BLaER1 (cell line): ENCODE measurements around the gene JAK1.
"Not testable (repeated sequence)": the region's sequence is repeated elsewhere in the genome, so short reads cannot be mapped to it uniquely, and the experiment has no call there.

Experiments used
- H3K27ac ChIP-seq: shearing (Covaris generic); formaldehyde crosslinking; 2 replicates; pipeline ENCODE4 v1.8.1; 2022
- H3K27me3 ChIP-seq: shearing (Covaris generic); formaldehyde crosslinking; 2 replicates; pipeline ENCODE4 v1.8.1; 2022
- H3K36me3 ChIP-seq: shearing (Covaris generic); formaldehyde crosslinking; 2 replicates; pipeline ENCODE4 v1.8.1; 2022
- H3K4me1 ChIP-seq: shearing (Covaris generic); formaldehyde crosslinking; 2 replicates; pipeline ENCODE4 v1.8.1; 2022
- H3K4me2 ChIP-seq: shearing (Covaris generic); formaldehyde crosslinking; 2 replicates; pipeline ENCODE4 v1.8.1; 2022
- H3K4me3 ChIP-seq: shearing (Covaris generic); formaldehyde crosslinking; 2 replicates; pipeline ENCODE4 v1.8.1; 2022
- H3K9ac ChIP-seq: shearing (Covaris generic); formaldehyde crosslinking; 2 replicates; pipeline ENCODE4 v1.8.1; 2022
- H3K9me3 ChIP-seq: shearing (Covaris generic); formaldehyde crosslinking; 2 replicates; pipeline ENCODE4 v1.8.1; 2022
- H4K20me1 ChIP-seq: shearing (Covaris generic); formaldehyde crosslinking; 2 replicates; pipeline ENCODE4 v1.8.1; 2022
- Cebpa-rat ChIP-seq: shearing (Covaris generic); IDR thresholded peaks from 2 replicates; pipeline ENCODE4 v1.8.1; 2022

JAK1 gene

DNA sequence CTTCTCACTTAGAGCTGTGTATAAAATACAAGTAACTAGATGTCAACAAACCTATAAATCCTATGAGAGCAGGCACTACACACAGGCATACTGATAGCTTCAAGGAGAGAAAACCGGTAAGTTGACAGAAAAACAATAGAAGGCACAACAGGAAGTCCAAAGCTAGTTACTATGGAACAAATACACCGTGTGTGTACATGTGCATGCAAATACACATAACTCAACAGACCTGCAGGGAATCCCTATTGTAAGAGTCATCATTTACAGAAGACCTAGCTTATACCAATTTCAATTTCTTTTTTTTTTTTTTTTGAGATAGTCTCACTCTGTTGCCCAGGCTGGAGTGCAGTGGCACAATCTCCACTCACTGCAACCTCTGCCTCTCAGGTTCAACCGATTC is 26.3 kb downstream of the JAK1 start:
- Histone ChIP-seq H3K9ac (no peak overlapping the region), H3K4me1 (peaks cover 29% of the 10 kb centered on the region), H4K20me1 (peaks cover 86% of the 10 kb centered on the region), H3K36me3 (peaks cover 15% of the 10 kb centered on the region), H3K4me2 (no peak overlapping the region), H3K27me3 (no peaks in the 10 kb centered on the region), H3K27ac (no peak overlapping the region), H3K4me3 (no peak overlapping the region), H3K9me3 (peaks cover 14% of the 10 kb centered on the region)
- no peak for TF ChIP-seq Cebpa-rat

DNA sequence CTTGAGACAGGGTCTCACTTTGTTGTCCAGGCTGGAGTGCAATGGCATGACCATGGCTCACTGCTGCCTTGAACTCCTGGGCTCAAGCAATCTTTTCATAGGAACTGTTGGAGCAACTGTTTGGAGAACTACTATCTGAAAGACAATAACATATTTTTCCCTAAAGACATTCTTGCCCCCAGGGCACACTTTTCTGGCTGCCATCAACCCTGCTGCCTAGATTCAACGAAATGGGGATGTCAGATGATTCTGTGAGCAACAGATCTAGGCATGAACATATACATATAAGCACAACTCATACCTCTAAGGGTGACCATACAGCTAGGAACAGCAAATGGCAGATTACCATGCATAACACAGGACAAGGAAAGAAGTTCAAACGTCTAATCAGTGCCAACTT is 27.4 kb downstream of the JAK1 start:
- Histone ChIP-seq H4K20me1 (peaks cover 92% of the 10 kb centered on the region), H3K36me3 (peaks cover 12% of the 10 kb centered on the region; the same call in 1 of the 2 replicates), H3K9ac (no peak overlapping the region), H3K4me3 (no peak overlapping the region), H3K27me3 (no peaks in the 10 kb centered on the region), H3K4me1 (peaks cover 39% of the 10 kb centered on the region), H3K4me2 (no peak overlapping the region), H3K9me3 (peaks cover 11% of the 10 kb centered on the region), H3K27ac (no peak overlapping the region)
- TF ChIP-seq Cebpa-rat = no peak

DNA sequence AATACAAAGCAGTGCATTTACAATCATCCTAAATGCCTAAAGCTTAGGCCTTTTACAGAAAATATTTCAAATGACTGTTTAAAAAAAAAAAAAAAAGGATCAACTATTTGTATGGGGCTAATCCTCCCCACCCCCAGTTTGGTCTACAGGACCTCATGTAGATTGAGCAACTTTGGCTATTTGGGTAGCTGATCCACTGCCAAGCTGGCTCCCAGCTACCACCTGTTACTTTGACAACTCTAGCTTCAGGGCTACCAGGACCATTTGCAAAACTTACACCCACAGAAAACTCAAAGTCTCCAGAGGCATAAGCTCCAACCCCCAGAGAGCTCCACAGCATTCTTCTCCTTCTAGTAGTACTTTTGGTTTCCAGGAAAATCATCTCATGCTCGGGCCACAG is 29.4 kb downstream of the JAK1 start:
- peaks cover 12% of the 10 kb centered on the region; the same call in 1 of the 2 replicates for H3K36me3 ChIP-seq
- H3K4me3 ChIP-seq = no peak overlapping the region
- peaks cover 96% of the 10 kb centered on the region for H4K20me1 ChIP-seq
- no peak overlapping the region for H3K4me2 ChIP-seq
- H3K4me1 ChIP-seq = peaks cover 42% of the 10 kb centered on the region
- peaks cover 11% of the 10 kb centered on the region for H3K9me3 ChIP-seq
- no peak overlapping the region for H3K27ac ChIP-seq
- H3K9ac ChIP-seq = no peak overlapping the region
- H3K27me3 ChIP-seq = no peaks in the 10 kb centered on the region
- no peak for TF ChIP-seq Cebpa-rat

DNA sequence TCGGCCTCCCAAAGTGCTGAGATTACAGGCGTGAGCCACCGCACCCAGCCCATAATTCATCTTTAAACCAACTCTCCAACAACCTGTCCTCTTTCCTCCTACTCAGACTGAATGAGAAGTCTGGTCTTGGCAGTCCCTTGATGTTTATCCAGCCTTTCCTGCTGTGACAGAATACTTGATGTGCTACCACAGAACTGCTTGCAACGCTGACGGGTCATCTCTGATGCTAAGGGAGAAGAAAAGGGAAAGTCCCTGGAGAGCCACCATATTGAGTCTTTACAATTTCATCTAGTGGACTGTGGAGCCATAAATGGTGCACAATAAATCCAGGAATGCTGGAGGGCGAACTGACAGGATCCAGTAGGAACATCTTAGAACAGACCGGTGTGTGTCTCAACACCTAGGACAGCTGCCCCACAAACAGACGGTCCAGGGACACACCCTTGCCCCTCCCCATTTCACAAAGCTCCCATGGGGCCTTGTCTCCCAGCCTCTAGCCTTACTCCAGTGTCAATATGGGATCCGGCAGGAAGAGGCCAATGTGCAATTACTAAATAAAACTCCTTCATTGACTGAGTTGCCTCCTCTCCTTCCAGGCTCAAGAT is 30.7 kb downstream of the JAK1 start:
- peak overlapping the region; percentile 65; the same call in 1 of the 2 replicates for H3K4me2 ChIP-seq
- H3K36me3 ChIP-seq = peaks cover 16% of the 10 kb centered on the region
- H3K9ac ChIP-seq = no peak overlapping the region
- H3K4me1 ChIP-seq = peaks cover 37% of the 10 kb centered on the region
- peaks cover 14% of the 10 kb centered on the region for H3K9me3 ChIP-seq
- H3K27ac ChIP-seq = no peak overlapping the region
- no peak for TF ChIP-seq Cebpa-rat
- H3K4me3 ChIP-seq = no peak overlapping the region
- no peaks in the 10 kb centered on the region for H3K27me3 ChIP-seq
- H4K20me1 ChIP-seq = peaks cover 86% of the 10 kb centered on the region

DNA sequence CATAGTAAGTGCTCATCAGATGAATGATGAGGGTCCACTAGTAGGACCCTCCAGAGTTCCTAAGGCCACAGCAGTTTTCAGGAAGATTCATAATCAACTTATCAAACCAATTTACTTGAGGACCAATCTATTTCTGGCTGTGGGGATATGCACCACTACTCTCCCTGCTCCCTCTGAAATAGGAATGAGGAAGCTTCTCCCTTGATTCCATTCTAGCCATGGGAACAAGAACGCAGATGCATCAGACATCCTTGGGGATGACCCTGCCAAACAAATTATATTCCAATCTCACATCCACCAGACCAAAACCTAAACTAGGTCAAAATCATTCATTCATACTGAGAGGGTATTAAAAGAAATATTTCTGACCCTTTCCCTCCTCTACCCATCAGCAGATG is 31.5 kb downstream of the JAK1 start:
- no peak overlapping the region for H3K27ac ChIP-seq
- H3K4me2 ChIP-seq = peak overlapping the region; percentile 65
- TF ChIP-seq Cebpa-rat = no peak
- peaks cover 18% of the 10 kb centered on the region for H3K9me3 ChIP-seq
- no peaks in the 10 kb centered on the region for H3K27me3 ChIP-seq
- H3K36me3 ChIP-seq = peaks cover 16% of the 10 kb centered on the region
- no peak overlapping the region for H3K4me3 ChIP-seq
- H3K9ac ChIP-seq = no peak overlapping the region
- peaks cover 37% of the 10 kb centered on the region for H3K4me1 ChIP-seq
- H4K20me1 ChIP-seq = peaks cover 80% of the 10 kb centered on the region

DNA sequence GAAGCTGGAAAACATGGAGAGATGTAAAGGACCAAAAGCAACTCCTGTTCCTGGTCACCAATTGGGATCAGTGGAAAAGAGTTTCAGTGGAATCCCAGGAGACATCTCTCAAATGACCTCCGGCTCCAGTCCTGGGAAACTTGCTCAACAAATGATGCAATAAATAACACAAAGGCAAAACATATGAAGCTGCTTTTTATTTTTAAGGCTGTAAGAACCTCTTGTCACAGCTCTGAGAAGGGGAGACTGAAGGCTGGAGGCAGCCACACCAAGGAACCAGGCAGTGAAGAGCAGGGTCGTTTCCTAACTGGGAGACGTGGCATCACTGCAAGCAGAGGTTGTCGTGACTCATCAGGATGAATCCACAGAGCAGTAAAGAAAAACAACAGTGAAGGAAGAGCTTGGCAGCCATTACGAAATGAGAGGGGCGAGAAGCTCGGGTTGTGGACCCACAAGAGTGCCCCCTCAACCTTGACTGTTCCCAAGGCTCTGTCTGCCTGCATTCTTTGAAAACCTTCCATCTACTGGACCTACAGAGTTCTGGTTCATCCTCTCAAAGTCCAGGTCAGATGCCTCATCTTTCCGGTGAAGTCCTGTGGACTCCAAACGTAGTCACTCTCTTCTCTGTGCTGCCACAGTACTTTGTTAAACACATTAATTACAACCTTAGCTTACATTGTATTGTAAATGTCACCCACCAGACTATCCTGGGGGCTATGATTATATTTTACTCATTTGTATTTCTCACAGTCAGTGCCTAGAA is 32.1 kb downstream of the JAK1 start:
- Histone ChIP-seq H3K9ac (peak overlapping the region; percentile 25; the same call in 1 of the 2 replicates), H3K27ac (peak overlapping the region; percentile 3; the same call in 1 of the 2 replicates)
- no peak for TF ChIP-seq Cebpa-rat

DNA sequence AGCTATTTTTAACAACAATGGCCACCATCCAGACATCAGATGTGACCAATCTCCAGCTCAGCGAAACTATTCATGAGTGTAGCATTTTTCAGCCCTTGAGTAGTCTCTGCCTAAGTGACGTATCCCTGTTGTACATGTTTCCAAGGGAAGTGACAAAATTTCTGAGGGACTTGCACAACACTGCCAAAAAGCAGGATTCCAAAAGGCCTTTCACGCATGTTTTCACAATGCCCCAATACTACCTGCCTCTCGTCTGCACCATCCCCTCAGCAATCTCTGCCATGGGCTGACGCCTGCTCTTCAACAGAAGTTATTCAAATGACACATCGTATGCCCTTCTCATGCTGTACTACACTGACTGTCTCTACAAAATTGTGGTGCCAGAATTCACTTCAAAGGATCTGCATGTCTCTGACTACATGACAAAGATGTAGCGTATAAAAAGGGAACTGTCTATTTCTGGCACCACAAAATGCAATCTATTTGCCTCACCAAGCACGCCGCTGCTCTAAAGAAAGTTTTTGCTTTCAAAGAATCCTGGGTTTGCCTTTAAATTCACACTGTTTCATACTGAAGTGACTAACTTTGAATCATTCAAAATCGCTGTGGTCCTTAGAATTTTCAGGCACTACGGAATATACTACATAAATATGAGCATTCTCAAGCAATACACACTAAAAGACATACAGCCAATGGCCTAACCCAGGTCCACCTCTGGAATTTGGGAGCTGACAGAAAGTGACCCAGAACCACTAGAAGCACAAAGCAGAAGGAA is 32.9 kb downstream of the JAK1 start:
- no peak for TF ChIP-seq Cebpa-rat
- Histone ChIP-seq H3K9me3 (peaks cover 14% of the 10 kb centered on the region), H3K4me3 (no peak overlapping the region), H3K4me1 (peaks cover 44% of the 10 kb centered on the region), H3K9ac (peak overlapping the region; percentile 25; the same call in 1 of the 2 replicates), H4K20me1 (peaks cover 80% of the 10 kb centered on the region), H3K36me3 (peaks cover 10% of the 10 kb centered on the region), H3K4me2 (peak overlapping the region; percentile 65), H3K27me3 (no peaks in the 10 kb centered on the region), H3K27ac (peak overlapping the region; percentile 3; the same call in 1 of the 2 replicates)

More for the DNA sequence above, 32.1 kb downstream of the JAK1 start:
- H3K4me2 ChIP-seq = peak overlapping the region; percentile 65
- H3K27me3 ChIP-seq = no peaks in the 10 kb centered on the region
- peaks cover 21% of the 10 kb centered on the region for H3K9me3 ChIP-seq
- H4K20me1 ChIP-seq = peaks cover 80% of the 10 kb centered on the region
- H3K36me3 ChIP-seq = peaks cover 16% of the 10 kb centered on the region
- H3K4me3 ChIP-seq = no peak overlapping the region
- H3K4me1 ChIP-seq = peaks cover 38% of the 10 kb centered on the region

DNA sequence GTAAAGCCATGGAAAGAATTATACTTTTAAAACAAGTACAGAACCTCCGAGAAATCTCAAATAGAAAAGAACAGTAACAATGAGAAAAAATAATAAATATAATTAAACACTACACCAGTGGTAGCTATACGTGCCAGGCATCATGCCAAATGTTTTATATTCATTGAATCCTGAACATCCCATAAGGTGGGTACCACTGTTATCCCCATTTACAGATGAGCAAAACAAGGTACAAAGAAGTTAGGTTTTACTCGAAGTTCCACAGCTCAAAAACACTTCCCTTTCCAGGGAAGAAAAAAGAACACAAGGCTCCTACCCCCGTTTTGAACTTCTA is 33.4 kb downstream of the JAK1 start:
- Histone ChIP-seq H3K27ac (no peak overlapping the region), H3K36me3 (peaks cover 10% of the 10 kb centered on the region), H4K20me1 (peaks cover 80% of the 10 kb centered on the region), H3K27me3 (no peaks in the 10 kb centered on the region), H3K9ac (no peak overlapping the region; the same call in 1 of the 2 replicates), H3K4me3 (no peak overlapping the region), H3K4me1 (peaks cover 50% of the 10 kb centered on the region), H3K9me3 (peaks cover 14% of the 10 kb centered on the region; the same call in 1 of the 2 replicates), H3K4me2 (peak overlapping the region; percentile 65)
- no peak for TF ChIP-seq Cebpa-rat

DNA sequence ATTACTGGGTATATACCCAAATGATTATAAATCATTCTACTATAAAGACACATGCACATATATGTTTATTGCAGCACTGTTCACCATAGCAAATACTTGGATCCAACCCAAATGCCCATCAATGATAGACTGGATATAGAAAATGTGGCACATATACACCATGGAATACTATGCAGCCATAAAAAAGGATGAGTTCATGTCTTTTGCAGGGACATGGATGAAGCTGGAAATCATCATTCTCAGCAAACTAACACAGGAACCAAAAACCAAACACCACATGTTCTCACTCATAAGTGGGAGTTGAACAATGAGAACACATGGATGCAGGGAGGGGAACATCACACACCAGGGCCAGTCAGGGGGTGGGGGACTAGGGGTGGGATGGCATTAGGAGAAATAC is 35.7 kb downstream of the JAK1 start:
- not testable (repeated sequence) for H3K9me3 ChIP-seq, H3K4me2 ChIP-seq, H3K4me3 ChIP-seq, H3K9ac ChIP-seq, H3K27me3 ChIP-seq, H3K27ac ChIP-seq
- peaks cover 50% of the 10 kb centered on the region for H3K4me1 ChIP-seq
- H4K20me1 ChIP-seq = peaks cover 82% of the 10 kb centered on the region
- peaks cover 12% of the 10 kb centered on the region for H3K36me3 ChIP-seq

DNA sequence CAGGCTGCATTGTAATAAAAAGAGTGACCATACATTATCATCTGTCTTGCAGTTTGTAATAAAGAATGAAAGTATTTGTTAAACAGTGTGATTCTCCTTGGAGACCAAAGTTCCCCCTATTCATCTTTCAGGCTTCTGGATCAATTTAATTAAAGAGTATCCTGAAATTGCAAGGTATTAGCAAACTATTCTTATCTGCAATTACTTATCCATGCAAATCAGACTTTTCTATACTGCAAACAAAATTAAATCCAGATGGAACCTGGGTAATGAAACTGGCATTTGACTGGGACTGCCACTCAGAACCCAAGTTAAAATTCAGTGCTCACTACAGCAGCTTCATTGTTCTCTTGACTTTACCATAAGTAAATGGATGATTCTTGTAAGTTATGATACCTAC is 37.1 kb downstream of the JAK1 start:
- Histone ChIP-seq H3K4me3 (no peak overlapping the region), H3K9ac (no peak overlapping the region)
- no peak for TF ChIP-seq Cebpa-rat

More for the DNA sequence above, 37.1 kb downstream of the JAK1 start:
- H3K4me1 ChIP-seq = peaks cover 35% of the 10 kb centered on the region
- no peaks in the 10 kb centered on the region for H3K27me3 ChIP-seq
- peaks cover 12% of the 10 kb centered on the region for H3K36me3 ChIP-seq
- no peak overlapping the region for H3K4me2 ChIP-seq
- H3K9me3 ChIP-seq = peaks cover 10% of the 10 kb centered on the region; the same call in 1 of the 2 replicates
- peaks cover 82% of the 10 kb centered on the region for H4K20me1 ChIP-seq
- H3K27ac ChIP-seq = no peak overlapping the region
